Loucy (cell line): ENCODE data around the gene SRSF4.
"Not testable (repeated sequence)": the region's sequence is repeated elsewhere in the genome, so short reads cannot be mapped to it uniquely, and the experiment has no call there.

Experiments used
- H2AFZ ChIP-seq: fragments of 200-600 bp; sonication (generic); 2 replicates; pipeline ENCODE4 v1.6.0; 2016; ENCODE audit warnings: antibody characterized with exemption, mild to moderate bottlenecking, low read length, moderate library complexity
- H3F3A ChIP-seq: fragments of 200-600 bp; 2 replicates; pipeline ENCODE4 v1.6.0; 2016; ENCODE audit warnings: antibody characterized with exemption, low read depth, mild to moderate bottlenecking
- H3K27me3 ChIP-seq: fragments of 200-600 bp; sonication (generic); 2 replicates; pipeline ENCODE4 v1.6.1; 2014; ENCODE audit warnings: low read length, mild to moderate bottlenecking; ENCODE audit not compliant: insufficient read depth, poor library complexity, severe bottlenecking
- H3K36me3 ChIP-seq: fragments of 200-600 bp; sonication (generic); 2 replicates; pipeline ENCODE4 v1.6.1; 2016; ENCODE audit warnings: low read length; ENCODE audit not compliant: insufficient read depth
- H3K4me1 ChIP-seq: fragments of 200-600 bp; sonication (generic); 2 replicates; pipeline ENCODE4 v1.5.1; 2014; ENCODE audit warnings: low read length, mild to moderate bottlenecking; ENCODE audit not compliant: insufficient read depth, poor library complexity, severe bottlenecking
- H3K4me2 ChIP-seq: fragments of 200-600 bp; sonication (generic); 2 replicates; pipeline ENCODE4 v1.6.0; 2014; ENCODE audit warnings: antibody characterized with exemption, low read length, low read depth, mild to moderate bottlenecking; ENCODE audit not compliant: poor library complexity, severe bottlenecking
- H3K4me3 ChIP-seq: fragments of 200-600 bp; sonication (generic); 2 replicates; pipeline ENCODE4 v1.5.1; 2014; ENCODE audit warnings: low read length, mild to moderate bottlenecking, mixed read lengths; ENCODE audit not compliant: poor library complexity, severe bottlenecking
- H3K79me2 ChIP-seq: fragments of 200-600 bp; sonication (generic); 2 replicates; pipeline ENCODE4 v1.6.1; 2014; ENCODE audit warnings: low read length; ENCODE audit not compliant: insufficient read depth
- H3K9ac ChIP-seq: fragments of 200-600 bp; sonication (generic); 2 replicates; pipeline ENCODE4 v1.6.0; 2014; ENCODE audit warnings: mild to moderate bottlenecking, low read depth, low read length, moderate library complexity; ENCODE audit not compliant: poor library complexity, severe bottlenecking
- H3K9me2 ChIP-seq: fragments of 200-600 bp; sonication (generic); replicated peaks from 2 replicates; pipeline ENCODE4 v1.6.1; 2016; ENCODE audit warnings: low read depth, low read length, mixed read lengths
- H3K9me3 ChIP-seq: fragments of 200-600 bp; sonication (generic); 2 replicates; pipeline ENCODE4 v1.6.1; 2014; ENCODE audit warnings: mild to moderate bottlenecking, antibody characterized with exemption, low read length, low read depth; ENCODE audit not compliant: insufficient read depth
- H4K20me1 ChIP-seq: fragments of 200-600 bp; sonication (generic); 2 replicates; pipeline ENCODE4 v1.6.0; 2014; ENCODE audit warnings: antibody characterized with exemption, low read length, mild to moderate bottlenecking; ENCODE audit not compliant: insufficient read depth, poor library complexity, severe bottlenecking
- EZH2phosphoT487 ChIP-seq: fragments of 200-600 bp; IDR thresholded peaks from 2 replicates; pipeline ENCODE4 v1.6.1; 2018; ENCODE audit warnings: antibody characterized with exemption, mild to moderate bottlenecking, moderate library complexity, borderline replicate concordance
- TF ChIP-seq, protein P1 (sequence below): fragments of 200-600 bp; sonication (generic); conservative IDR thresholded peaks from 2 replicates; pipeline ENCODE4 v1.5.1; 2014; ENCODE audit warnings: mild to moderate bottlenecking, antibody characterized with exemption, low read length

Gene SRSF4

GRCh38 chr1:29223521-29223920 is 41.8 kb upstream of the SRSF4 start:
- TF ChIP-seq, protein P1, sequence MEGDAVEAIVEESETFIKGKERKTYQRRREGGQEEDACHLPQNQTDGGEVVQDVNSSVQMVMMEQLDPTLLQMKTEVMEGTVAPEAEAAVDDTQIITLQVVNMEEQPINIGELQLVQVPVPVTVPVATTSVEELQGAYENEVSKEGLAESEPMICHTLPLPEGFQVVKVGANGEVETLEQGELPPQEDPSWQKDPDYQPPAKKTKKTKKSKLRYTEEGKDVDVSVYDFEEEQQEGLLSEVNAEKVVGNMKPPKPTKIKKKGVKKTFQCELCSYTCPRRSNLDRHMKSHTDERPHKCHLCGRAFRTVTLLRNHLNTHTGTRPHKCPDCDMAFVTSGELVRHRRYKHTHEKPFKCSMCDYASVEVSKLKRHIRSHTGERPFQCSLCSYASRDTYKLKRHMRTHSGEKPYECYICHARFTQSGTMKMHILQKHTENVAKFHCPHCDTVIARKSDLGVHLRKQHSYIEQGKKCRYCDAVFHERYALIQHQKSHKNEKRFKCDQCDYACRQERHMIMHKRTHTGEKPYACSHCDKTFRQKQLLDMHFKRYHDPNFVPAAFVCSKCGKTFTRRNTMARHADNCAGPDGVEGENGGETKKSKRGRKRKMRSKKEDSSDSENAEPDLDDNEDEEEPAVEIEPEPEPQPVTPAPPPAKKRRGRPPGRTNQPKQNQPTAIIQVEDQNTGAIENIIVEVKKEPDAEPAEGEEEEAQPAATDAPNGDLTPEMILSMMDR = no peak
- no peak for TF ChIP-seq EZH2phosphoT487
- no peaks in the 10 kb centered on the region for H3K4me1 ChIP-seq
- H3K27me3 ChIP-seq = no peaks in the 10 kb centered on the region
- H3K9ac ChIP-seq = no peak overlapping the region
- no peak overlapping the region for H3K4me3 ChIP-seq
- no peaks in the 10 kb centered on the region for H3K9me3 ChIP-seq
- no peaks in the 10 kb centered on the region for H3K9me2 ChIP-seq
- no peaks in the 10 kb centered on the region for H3K79me2 ChIP-seq
- H3F3A ChIP-seq = no peaks in the 10 kb centered on the region
- no peak overlapping the region for H2AFZ ChIP-seq
- no peak overlapping the region for H3K4me2 ChIP-seq
- H4K20me1 ChIP-seq = no peaks in the 10 kb centered on the region
- H3K36me3 ChIP-seq = no peaks in the 10 kb centered on the region

DNA sequence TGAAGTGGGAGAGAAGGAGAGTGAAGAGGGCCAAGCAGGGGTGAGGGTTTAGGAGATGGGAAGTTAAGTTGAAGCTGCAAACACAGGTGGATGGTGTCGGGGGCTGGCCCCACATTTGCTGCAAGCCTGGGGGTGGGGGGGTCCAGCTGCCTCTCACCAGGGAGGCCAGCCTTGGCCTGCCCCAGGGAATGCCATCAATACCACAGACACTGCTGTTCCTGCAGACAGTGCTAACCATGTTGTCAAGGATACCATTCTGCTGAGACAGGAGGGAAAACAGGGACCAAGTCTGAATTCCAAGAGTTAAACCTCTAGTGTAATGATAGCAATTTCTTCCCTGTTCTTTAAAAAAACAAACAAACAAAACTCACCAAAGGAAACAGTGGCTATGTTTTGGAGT is 41.0 kb upstream of the SRSF4 start:
- Histone ChIP-seq H3K36me3 (no peaks in the 10 kb centered on the region), H2AFZ (no peak overlapping the region), H3K27me3 (no peaks in the 10 kb centered on the region), H3K79me2 (no peaks in the 10 kb centered on the region), H3K9ac (no peak overlapping the region), H3K4me1 (no peaks in the 10 kb centered on the region), H3K9me3 (no peaks in the 10 kb centered on the region), H3K4me3 (no peak overlapping the region), H4K20me1 (no peaks in the 10 kb centered on the region), H3F3A (no peaks in the 10 kb centered on the region), H3K4me2 (no peak overlapping the region), H3K9me2 (no peaks in the 10 kb centered on the region)
- TF ChIP-seq, protein P1 = no peak
- no peak for TF ChIP-seq EZH2phosphoT487

DNA sequence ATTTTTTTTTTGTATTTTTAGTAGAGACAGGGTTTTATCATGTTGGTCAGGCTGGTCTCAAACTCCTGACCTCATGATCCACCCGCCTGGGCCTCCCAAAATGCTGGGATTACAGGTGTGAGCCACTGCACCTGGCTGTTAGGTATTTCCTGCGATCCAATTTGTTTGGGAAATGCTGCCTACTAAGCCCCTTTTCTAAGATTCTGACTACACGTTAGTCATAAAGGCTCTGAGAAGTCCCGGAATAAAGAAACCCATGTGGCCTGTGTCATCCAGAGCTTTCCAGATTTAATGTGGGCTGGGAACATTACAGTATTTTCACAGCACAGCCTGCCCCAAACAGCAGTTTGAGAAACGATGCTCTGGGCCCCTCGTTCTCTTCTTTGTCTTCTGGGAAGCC is 40.6 kb upstream of the SRSF4 start:
- H3K4me2 ChIP-seq, H3K4me1 ChIP-seq, H3F3A ChIP-seq, H3K9me3 ChIP-seq, H3K36me3 ChIP-seq, H3K79me2 ChIP-seq, H3K9me2 ChIP-seq, H3K9ac ChIP-seq, H4K20me1 ChIP-seq, H3K27me3 ChIP-seq, H2AFZ ChIP-seq, H3K4me3 ChIP-seq: not testable (repeated sequence)

- H3K36me3 ChIP-seq = no peaks in the 10 kb centered on the region
- H3K27me3 ChIP-seq = no peaks in the 10 kb centered on the region
- no peaks in the 10 kb centered on the region for H3K9me3 ChIP-seq
- H3F3A ChIP-seq = no peaks in the 10 kb centered on the region
- no peaks in the 10 kb centered on the region for H4K20me1 ChIP-seq
- H3K79me2 ChIP-seq = no peaks in the 10 kb centered on the region
- no peak overlapping the region for H3K9ac ChIP-seq
- no peak overlapping the region for H3K4me2 ChIP-seq
- H3K4me3 ChIP-seq = no peak overlapping the region
- no peak for TF ChIP-seq EZH2phosphoT487
- TF ChIP-seq, protein P1 = no peak
- no peaks in the 10 kb centered on the region for H3K4me1 ChIP-seq
- H2AFZ ChIP-seq = no peak overlapping the region
- no peaks in the 10 kb centered on the region for H3K9me2 ChIP-seq
These were observed 39.6 kb upstream of the SRSF4 start for GRCh38 chr1:29221296-29221695.
